ENCODE data around the gene FAR2.
A peak's percentile ranks its signal among the peaks of the same experiment; 100 is the strongest.
"Not testable (repeated sequence)": the region's sequence is repeated elsewhere in the genome, so short reads cannot be mapped to it uniquely, and the experiment has no call there.

The FAR2 gene

DNA sequence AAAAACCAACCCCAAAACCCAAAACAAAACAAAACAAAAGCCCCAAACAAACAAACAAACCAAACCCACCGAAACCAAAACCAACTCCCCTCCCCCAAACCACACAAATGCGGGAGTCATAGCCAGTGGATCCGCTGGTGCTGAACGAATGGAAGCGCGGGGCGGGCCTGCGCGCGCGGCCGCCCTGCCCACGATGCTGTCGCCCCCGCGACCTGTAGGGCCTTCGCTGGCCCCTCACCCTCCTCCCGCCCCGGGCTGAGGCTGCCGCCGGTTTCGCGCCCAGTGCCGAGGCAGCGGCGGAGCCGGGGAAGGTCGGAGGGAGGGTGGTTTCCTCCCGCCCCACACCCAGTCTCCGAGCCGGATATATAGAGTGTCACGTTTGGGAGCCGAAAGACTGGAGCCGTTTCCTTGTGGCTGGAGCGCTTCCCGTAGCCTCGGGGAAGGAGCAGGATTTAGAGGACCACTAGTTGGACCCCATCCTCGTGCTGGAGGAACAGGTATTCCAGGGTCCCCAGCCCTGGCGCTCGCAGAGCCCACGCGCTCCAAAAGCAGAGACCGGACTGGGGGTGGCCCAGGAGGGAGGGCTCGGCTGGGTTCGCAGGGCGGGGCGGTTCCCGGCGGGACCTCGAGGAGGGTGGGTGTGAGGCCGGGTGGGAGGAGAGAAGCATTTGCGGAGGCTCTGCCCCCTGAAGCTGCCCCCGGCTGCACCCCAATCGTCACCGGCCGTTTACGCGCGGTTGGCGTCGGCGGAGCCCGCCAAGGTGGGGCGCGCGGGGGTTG, at the start of gene FAR2:
Gene FAR2, plus strand, starts transcription at position 368 of the 780 bp plus-strand sequence. CDS start 121,172 bp downstream, outside the sequence.
- peak; percentile 27 to 90 (median 42) for DNase-seq
- intact Hi-C loops (cut with DNase I), result loop anchor here (1.0 kb wide), 1 partner anchor 93 kb away; no protein-coding TSS in a partner anchor

GRCh38 chr12:29102741-29103140, 46.3 kb upstream of the FAR2 start:
- intact Hi-C loops (cut with DNase I), result no loop called here
- no peak for DNase-seq

DNA sequence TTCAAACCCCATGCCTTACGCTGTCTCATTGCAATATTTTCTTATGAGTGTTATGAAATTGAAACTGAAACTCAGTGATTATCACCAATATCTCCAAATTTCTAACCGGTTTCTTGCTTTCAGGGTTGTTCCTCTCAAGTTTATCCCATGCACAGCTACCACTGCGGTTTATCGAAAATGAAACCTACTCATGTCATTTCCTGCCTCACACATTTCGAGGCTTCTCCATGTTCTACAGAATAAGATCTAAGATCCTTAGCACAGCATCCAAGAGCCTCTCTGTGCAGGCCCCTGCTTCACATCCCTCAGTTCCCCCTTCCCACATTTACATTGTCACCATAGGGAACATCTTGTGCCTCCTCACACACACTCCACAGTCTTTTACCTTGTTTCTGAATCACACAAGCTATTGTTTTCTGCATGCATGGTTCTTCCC, 45.5 kb upstream of the FAR2 start:
- no peak for DNase-seq
- intact Hi-C loops (cut with DNase I), result no loop called here

- no peak for DNase-seq
- intact Hi-C loops (cut with DNase I), result no loop called here
Measured at GRCh38 chr12:29104516-29104915, 44.6 kb upstream of the FAR2 start.

DNA sequence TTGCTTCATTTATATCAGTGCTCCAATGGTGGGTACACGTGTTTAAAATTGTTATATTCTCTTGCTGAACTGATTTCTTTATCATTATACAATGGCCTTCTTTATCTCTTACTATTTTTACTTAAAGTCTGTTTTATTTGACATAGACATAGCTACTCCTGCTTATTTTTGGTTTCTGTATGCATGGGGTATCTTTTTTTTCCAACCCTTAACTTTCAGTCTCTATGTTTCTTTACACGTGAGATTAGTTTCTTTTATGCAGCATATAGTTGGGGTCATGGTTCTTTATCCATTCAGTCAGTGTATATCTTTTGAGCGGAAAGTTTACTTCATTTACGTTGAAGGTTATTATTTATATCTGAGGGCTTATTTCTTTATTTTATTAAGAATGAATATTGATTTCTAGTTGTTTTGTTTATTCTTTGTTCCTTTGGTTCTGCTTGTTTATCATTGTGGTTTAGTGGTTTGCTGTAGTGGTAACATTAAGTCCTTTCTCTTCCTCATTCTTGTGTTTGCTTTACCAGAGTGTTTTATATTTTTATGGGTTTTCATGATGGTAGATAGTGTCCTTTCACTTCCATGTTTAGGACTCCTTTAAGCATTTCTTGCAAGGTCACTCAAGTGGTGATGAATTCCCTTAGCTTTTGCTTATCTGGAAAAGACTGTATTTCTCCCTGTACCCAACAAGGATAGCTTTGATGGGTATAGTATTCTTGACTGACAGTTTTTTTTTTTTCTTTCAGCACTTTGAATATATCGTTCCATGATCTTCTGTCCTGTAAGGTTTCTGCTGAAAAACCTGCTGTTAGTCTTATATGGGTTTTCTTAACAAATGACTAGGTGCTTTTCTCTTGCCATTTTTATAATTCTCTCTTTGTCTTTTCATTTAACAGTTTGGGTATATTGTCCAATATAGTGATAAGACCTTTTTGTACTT, 38.3 kb upstream of the FAR2 start:
- DNase-seq, result no peak
- intact Hi-C loops (cut with DNase I), result no loop called here

- no peak for DNase-seq
- intact Hi-C loops (cut with DNase I), result no loop called here
Measured at GRCh38 chr12:29113101-29113500, 36.0 kb upstream of the FAR2 start.

DNA sequence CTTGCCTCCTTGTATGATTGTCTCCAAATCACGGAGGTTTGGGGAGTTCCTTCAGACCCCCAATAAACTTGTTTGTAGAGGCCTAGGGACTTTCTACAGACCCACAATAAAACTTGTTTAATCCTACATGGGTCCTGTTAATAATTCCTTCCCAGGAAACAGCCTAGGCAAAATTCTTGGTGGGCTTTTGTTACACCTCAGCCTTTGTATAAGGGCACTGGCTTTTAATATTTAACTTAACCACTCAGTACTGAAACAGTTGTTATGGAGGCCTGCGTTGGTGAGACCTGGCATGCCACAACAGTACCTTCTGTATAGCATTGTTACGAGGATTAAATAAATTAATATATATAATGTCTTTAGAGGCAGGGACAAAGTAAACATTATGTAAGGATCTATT, 32.7 kb upstream of the FAR2 start:
- no peak for DNase-seq
- intact Hi-C loops (cut with DNase I), result no loop called here

- no peak for DNase-seq
- intact Hi-C loops (cut with DNase I), result no loop called here
Measured at GRCh38 chr12:29131539-29131938, 17.5 kb upstream of the FAR2 start.

GRCh38 chr12:29132316-29132715, 16.8 kb upstream of the FAR2 start:
- DNase-seq, result no peak
- intact Hi-C loops (cut with DNase I), result no loop called here

DNA sequence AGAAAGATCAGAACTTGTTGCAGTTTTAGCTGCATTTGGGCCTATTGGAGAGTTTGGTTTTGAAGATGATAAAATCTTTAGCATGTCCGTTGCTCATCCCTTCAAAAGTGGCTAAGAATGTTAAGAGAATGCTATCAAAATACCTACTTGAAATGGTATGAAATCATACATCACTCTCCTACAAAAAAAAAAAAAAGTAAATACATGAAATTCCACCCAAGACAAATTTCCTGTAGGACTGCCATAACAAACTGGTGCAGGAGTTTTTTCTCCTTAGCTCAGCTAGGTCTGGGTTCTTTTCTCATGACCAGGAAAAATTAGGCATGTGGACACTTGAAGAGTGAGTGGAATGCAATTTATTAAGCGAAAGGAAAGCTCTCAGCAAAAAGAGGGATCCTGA, 15.9 kb upstream of the FAR2 start:
- intact Hi-C loops (cut with DNase I), result no loop called here
- DNase-seq, result no peak

- intact Hi-C loops (cut with DNase I), result no loop called here
- DNase-seq, result no peak
Measured at GRCh38 chr12:29133680-29134079, 15.4 kb upstream of the FAR2 start.

DNA sequence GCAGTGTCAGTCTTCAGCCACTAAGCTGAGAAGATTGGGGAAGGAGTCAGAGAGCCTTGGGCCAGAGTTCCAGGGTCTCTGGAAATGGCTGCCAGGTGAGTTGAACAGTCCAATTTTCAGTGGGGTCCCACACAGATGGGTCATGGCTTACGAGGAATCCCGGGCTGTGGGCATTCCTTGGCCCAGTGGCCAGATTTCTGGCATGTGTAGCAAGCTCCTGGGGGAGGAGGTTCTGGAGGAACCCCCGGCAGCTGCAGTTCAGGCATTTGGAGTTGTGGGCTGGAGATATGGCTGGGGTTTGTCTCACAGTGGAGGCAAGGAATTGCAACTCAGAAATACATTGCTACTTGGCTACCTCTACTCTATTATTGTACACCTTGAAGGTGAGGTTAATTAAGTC, 10.8 kb upstream of the FAR2 start:
- intact Hi-C loops (cut with DNase I), result not testable (repeated sequence)
- DNase-seq, result peak in 2 of 10 donors; percentile 69 to 75

DNA sequence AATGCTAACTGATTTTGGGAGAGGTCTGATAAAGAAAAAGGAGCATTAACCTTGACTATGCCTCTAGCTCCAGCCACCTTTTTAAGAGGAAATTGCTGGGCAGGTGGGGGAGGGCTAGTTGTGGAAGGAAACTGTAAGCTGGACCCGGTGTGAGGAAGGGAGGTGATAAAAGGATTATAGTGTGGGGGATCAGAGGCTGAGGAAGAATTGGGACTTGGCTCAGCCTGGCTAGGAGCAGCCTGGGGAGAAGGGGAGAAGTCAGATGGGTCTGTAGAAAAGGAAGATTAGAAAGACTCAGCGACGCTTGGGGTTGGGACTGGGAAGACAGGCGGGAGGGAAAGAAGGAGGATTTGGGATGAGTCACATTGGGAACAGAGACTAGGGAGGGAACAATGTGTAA, 10.2 kb upstream of the FAR2 start:
- intact Hi-C loops (cut with DNase I); DNase-seq: not testable (repeated sequence)

- intact Hi-C loops (cut with DNase I), result no loop called here
- DNase-seq, result no peak
Measured at GRCh38 chr12:29145372-29146170, 3.5 kb upstream of the FAR2 start.

DNA sequence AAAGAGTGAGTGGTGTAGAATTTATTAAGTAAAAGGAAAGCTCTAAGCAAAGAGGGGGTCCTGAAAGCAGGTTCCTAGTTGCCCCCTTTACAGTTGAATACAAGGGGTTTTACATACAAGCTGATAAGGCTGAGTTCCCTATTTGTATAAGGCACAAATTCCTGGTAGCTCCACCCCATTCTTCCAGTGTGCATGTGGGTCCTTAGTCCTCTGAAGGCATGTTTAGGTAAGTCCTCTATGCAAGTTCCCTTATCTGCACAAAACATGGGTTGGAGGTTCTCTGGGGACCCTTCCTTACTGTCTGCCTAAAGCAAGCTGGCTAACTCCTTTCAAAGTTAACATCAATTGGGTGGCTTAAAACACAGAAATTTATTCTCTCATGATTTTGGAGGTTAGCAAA, 2.9 kb upstream of the FAR2 start:
- no peak for DNase-seq
- intact Hi-C loops (cut with DNase I), result no loop called here

DNA sequence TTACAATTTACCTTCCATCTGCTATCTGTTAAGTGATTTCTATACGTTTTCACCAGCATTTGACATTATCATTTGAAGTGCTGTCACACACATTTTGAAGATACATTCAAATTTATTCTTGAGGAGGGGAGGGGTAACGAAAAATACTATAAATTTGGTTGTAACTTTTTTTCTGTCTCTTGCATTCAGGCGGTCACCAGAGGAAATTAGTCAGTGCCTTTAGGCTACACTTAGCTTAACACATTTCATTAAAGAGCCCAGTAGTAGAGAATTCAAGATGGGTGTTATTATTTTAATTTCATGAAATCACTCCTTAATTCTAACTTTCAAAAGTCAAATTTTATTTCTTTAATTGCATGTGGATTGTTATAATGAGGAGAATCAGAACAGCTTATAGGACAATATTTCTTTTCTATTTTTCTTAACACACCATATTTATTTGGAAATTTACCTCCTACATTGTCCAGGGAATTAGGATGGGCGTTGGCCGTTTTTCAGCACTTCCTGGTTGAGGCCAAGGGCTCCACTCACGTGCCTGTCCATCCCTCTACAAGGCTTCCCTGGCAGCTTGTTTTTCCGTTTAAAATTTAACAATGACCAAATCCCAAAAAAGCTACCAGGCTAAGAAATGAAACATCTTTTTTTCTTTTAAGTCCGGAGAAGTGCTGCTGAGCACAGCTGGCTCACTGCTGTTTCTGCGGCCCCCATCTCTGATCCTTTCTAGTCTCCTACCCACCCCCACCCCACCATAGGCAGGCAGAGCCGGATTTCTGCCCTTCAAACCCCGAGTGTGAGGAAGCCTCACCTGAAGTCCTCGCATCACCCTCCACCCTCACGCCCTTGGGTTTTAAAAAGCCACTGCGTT, 1.1 kb upstream of the FAR2 start:
- DNase-seq, result no peak
- intact Hi-C loops (cut with DNase I), result loop anchor here (1.0 kb wide), 1 partner anchor 94 kb away; no protein-coding TSS in a partner anchor

DNA sequence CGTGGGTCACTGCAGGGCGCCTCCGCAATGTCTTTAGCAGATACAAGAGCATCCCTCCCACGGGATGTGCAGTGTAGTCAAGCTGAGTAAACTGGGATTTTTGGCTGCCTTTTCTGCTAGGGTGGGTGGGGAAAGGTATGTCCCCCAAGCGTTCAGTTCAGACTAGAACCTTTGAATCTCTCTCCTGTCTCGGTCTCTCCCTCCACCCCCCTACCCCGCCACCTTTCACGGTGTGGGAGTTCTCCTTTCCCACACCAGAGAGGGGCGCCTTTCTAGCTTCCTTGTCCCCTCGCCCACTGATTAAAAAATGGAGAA, 525 bp upstream of the FAR2 start:
- DNase-seq, result peak in 2 of 10 donors; percentile 70 to 85
- intact Hi-C loops (cut with DNase I), result loop anchor here (1.0 kb wide), 1 partner anchor 94 kb away; no protein-coding TSS in a partner anchor

GRCh38 chr12:29149691-29150281, 708 bp downstream of the FAR2 start:
- intact Hi-C loops (cut with DNase I), result no loop called here
- DNase-seq, result peak in 3 of 10 donors; percentile 72 to 84 (median 75)

DNA sequence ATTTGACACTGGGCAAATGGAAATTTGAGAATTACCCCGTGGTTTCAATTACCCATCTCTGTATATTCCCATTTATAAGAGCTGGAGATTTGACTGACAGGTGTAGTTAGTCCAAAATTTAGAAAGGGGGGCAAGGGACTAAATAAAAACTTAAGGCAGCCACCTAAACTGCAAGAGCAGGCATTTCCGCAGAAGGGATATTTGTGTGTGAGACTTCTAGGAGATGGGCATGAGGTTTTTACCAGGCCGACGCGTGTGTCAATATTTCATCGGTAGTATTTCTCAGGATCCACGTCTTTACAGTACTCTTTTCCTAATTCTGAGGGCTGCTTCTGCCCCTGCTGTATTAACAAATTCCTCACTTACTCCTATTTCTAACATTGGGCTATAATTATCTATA, 1.4 kb downstream of the FAR2 start:
- DNase-seq, result no peak

More for the DNA sequence above, 1.4 kb downstream of the FAR2 start:
- intact Hi-C loops (cut with DNase I), result no loop called here
